HG03521 (cell line): ENCODE measurements around the gene GPR137C.
"Not testable (repeated sequence)": the region's sequence is repeated elsewhere in the genome, so short reads cannot be mapped to it uniquely, and the experiment has no call there.

ENCODE experiments used
- ATAC-seq: cut with Tn5 transposase; IDR thresholded peaks from one replicate; pipeline ENCODE4 v1.9.1; 2021; ENCODE audit warnings: mild to moderate bottlenecking, moderate library complexity; ENCODE audit not compliant: unreplicated experiment

GPR137C gene

DNA sequence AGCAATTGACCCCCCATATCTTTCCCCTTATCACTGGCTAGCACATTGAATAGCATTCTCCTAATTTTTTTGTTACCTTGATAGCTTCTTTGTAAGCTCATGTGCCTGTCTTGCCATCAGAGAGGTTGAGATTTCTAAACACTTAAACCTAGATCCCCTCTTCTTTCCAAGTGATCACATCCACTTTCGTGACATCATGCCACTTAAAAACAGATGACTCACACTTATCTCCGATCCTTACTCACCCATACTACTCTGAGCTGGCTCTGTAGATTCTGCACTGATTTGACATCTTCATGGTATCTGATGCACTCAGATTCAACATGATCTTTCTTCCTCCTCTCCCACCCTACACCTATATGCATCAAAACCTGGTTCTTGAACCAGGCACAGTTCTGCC is 10.5 kb downstream of the GPR137C start:
- no peak for ATAC-seq

DNA sequence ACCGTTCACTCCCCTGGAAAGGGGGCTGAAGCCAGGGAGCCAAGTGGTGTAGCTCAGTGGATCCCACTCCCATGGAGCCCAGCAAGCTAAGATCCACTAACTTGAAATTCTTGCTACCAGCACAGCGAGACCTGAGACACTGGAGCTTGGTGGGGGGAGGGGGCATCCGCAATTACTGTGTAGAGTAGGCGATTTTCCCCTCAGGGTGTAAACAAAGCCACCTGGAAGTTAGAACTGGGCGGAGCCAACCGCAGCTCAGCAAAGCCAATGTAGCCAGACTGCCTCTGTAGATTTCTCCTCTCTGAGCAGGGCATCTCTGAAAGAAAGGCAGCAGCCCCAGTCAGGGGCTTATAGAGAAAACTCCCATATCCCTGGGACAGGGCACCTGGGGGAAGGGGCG is 15.8 kb downstream of the GPR137C start:
- ATAC-seq = not testable (repeated sequence)

DNA sequence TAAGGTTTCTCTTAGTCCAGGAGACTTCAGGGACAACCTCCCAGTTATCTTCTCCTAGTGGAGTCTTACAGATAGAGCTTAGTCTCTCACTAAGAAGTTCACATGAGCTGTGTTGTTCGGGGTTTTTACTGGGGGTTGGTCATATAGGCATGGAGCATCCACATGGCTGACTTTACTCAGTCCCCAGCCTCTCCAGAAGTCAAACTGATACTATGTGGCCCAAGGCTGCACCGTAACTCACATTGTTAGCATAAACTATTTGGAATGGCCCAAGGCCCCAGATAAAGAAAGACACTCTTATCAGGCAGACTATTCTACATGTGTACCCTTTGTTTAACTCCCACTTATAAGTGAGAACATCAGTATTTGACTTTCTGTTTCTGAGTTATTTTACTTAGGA is 23.2 kb downstream of the GPR137C start:
- no peak for ATAC-seq

DNA sequence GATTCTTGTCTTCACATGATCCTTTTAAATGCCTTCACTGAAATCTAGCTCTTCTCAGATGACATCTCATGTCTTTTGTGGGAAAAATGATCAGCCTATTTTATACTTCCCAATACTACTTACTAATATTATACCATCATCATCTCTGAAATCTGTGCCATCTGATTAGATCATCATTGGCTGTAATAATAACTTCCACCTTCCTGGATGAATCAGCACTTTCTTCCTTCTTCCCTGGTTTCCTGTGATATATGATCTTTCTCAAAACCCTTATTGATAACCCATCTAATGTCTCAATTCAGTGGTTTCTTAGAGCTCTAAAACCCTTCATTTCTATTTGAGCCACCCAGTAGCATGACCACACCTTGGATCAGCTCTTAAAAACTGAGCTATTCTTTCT is 30.9 kb downstream of the GPR137C start:
- no peak for ATAC-seq

DNA sequence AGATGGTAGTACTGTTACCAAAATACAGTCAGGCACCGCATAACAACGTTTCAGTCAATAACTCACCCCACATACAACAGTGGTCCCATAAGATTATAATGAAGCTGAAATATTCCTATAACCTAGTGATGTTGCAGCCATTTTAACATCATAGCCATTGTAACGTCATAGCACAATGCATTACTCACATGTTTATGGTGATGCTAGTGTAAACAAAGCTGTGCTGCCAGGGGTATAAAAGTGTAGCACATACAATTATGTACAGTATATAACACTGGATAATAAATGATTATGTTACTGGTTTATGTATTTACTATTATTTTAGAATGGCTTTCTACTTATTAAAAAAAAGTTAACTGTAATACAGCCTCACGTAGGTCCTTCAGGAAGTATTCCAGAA is 37.0 kb downstream of the GPR137C start:
- ATAC-seq = no peak

DNA sequence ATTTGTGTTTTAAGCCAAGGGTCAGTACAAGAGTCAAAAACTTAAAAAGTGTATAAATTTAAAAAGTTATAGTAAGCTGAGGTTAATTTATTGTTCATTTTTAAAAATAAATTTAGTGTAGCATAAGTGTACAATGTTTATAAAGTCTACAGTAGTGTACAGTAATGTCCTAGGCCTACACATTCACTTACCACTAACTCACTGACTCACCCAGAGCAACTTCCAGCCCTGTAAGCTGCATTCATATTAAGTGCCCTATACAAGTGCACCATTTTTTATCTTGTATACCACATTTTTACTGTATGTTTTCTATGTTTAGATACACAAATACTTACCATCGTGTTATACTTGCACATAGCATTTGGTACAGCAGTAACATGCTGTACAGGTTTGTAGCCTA is 37.7 kb downstream of the GPR137C start:
- ATAC-seq = no peak

DNA sequence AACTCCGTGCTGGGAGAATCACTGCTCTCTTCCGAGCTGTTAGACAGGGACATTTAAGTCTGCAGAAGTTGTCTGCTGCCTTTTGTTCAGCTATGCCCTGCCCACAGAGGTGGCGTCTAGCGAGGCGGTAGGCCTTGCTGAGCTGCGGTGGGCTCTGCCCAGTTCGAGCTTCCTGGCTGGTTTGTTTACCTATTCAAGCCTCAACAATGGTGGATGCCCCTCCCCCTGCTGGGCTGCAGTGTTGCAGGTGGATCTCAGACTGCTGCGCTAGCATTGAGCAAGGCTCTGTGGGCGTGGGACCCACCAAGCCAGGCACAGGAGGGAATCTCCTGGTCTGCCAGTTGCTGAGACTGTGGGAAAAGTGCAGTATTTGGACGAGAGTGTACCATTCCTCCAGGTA is 43.7 kb downstream of the GPR137C start:
- ATAC-seq = no peak

DNA sequence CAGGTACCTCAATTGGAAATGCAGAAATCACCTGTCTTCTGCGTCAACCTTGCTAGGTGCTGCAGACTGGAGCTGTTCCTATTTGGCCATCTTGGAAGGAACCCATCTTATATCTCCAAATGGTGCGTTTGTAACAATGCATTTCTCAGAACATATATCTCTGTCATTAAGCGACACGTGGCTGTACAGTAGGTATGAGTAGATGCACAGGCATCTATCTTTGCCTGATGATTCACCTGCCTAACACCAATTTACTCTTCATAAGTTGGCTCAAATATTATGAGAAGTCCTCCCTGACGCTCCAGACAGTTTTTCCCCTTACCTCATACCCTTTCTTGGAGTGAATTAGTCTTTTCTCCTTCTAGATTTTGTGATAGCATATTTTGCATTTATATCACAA is 44.2 kb downstream of the GPR137C start:
- ATAC-seq = no peak

DNA sequence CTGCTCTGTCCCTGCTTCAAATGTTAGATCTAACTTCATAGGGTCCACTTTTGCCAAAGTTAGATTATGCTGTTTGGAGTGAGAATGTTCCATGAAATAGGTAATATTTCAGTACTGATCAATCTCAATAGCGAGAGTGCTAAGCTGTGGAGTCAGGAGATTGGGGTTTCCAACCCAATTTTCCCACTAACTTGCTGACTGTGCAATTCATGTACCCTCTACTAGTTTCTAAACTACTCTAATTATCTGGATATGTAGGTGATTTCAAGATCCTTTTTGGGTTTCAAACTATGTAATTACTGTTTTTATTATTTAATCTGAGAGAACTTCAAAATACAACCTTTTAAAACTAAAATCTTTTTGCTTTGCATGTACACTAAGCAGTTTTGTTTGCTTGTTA is 45.9 kb downstream of the GPR137C start:
- no peak for ATAC-seq

DNA sequence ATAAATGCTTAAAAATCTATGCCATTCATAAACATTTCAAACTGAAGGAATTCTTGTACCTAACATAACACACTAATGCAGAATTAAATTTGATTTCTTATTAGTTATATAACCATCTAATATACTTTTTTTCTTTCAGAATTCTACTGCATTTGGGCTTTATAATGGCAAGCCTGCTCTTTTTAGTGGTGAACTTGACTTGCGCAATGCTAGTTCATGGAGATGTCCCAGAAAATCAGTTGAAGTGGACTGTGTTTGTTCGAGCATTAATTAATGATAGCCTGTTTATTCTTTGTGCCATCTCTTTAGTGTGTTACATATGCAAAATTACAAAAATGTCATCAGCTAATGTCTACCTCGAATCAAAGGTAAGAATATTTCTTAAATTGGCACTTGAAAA is 47.3 kb downstream of the GPR137C start:
- no peak for ATAC-seq

DNA sequence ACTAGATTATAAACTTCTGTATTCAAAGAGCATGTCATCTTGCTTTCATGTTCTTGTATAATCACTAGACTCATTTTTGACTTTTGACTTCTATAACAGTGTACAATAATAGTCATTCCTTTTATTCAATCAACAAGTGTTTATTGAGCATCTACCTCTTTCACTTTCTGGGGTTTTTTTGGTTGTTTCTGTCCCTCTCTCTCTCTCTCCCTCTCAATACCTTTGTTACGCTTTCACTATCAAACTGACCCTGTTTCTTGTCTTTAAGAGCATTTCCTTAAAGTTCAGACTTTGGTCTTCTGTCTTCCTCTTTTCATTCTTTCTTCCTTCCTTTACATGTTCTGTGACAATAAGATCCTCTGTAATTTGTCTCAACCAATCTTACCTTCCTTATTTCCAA is 49.5 kb downstream of the GPR137C start:
- ATAC-seq = no peak

DNA sequence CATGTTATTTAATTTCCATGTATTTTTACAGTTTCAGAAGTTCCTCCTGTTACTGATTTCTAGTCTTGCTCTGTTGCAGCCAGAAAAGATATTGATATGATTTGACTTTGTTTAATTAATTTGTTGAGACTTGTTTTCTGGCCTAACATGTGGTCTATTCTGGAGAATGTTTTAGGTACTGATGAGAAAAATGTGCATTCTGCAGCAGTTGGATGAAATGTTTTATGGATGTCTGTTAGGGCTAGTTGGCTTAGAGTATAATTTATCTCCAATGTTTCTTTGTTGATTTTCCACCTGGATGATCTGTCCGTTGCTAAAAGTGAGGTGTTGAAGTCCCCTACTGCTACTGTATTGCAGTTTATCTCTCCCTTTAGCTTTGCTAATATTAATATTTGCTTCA is 54.4 kb downstream of the GPR137C start:
- no peak for ATAC-seq

DNA sequence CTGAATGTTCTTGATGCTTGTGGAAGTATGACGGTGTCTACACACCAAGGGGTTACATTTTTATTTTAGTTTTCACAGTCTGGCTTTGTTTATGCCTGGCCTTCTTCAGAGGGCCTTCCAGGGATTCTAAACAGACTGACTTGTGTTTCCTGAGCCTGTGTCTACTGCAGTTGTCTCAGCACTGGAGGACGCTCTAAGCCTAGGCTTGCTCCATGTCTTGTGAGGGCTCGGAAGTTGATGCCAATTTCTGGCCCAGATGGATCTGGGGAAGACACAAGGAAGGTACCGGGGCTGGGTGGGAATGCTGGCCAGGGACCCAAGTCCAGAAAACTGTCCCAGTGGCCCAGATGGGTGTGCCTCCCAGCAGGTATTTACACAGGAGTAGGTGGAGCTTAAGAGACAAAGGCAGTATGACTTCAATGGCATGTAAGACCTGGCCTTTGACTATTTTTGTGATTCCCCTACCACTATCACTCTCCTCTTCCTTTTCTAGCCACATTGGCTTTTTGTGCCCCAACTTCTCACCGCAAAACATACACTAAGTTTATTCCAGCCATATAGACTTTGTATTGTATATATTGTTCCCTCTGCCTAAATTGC is 56.9 kb downstream of the GPR137C start:
- ATAC-seq = no peak

DNA sequence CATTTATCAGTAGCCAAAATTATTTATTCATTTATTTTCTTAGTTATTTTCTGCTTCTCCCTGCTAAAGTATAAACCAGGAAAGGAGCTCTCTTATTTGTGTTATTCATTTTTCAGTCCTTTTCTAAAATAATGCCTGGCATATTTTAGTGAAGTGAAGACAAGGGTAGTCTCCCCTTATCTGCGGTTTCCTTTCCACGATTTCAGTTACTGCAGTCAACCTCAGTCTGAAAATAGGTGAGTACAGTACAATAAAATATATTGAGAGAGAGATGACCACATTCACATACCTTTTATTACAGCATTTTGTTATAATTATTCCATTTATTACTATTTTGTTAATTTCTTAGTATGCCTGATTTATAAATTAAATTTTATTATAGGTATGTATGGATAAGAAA is 57.6 kb downstream of the GPR137C start:
- no peak for ATAC-seq

DNA sequence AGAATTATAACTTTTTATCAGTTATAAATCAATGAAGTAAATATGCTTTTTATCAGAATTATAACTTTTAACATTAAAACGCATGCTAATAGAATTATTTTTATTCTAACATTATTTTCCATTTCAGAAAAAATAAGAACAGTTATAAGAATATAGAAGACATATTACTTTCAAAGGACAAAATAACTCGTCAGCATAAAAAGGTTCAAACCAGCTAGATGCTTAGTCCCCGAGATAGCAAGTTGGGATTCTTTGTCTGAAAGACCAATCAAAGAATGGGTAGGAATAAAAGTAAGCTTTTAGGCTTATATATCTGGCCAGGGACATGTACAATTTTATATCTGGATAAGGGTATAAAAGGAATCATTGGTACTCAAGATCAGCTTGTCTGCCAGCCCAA is 66.0 kb downstream of the GPR137C start:
- no peak for ATAC-seq

DNA sequence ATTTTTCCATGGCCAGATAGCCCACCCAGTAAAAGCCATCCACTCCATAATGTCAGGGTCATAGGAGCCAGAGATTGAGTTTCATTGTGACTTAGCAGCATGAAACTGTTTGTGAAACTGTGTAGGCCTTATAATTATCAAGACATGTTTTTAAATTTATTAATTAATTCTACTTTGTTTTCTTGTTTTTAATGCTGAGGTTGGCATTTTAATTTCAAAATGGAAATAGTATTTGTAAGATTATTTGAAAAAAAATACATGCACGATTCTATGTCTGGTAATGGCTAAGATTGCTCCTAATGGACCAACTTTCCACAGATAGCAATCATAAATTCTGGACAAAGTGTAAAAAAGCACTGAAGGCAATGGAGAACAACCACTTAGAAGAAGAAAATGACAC is 67.1 kb downstream of the GPR137C start:
- ATAC-seq = no peak

DNA sequence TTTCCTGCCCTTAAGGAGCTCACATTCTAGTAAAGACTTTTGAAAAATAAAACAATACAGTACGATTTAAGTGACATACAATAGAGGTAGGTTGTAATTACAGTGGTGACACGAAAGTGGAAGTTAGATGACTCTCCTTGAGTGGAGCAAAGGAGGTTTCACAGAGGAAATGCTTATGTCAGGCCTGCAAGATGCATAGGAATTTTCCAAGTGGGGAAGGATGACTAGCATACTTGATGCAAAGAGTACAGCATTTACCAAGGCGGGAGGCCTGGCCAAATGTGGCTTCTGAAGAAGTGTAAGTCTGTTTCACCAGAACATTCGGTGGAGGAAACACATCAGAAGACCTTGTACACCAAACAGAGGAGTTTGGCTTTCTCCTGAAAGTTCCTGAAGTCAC is 87.5 kb downstream of the GPR137C start:
- no peak for ATAC-seq

DNA sequence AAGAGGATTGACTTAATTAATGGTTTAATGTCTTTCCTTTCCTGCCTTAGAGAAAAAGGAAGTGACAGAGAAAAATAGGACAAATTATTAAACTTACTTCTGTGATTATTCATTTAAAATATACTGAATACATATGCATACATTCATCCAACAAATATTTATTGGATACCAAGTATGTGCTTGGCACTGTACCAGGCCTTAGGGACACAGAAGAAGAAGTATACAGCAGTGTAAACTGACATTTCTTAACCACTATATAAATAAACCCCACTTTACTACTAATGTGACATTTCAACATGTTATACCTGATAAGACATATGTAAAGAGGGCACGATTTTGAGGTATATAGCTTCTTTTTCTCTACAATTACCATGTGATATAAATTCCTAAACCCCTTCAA is 89.1 kb downstream of the GPR137C start:
- no peak for ATAC-seq

DNA sequence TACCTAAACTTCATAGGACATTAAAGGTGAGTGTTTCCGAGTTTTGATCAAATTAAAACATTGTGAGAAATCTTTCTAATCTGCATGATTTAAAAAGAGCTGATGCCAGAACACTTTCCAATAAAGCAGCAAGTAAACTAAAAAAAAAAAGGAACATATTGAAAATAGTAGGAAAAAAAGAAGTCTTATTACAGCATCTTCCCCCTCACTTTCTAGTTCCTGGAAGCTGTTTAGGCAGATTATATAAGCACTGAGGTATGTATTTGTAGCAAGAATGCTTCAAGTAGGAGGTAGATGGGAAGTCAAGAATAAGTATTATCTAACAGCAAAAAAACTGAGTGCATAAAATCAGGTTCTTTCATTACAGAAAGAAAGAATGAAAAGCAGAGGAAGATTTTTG is 96.9 kb downstream of the GPR137C start:
- no peak for ATAC-seq

DNA sequence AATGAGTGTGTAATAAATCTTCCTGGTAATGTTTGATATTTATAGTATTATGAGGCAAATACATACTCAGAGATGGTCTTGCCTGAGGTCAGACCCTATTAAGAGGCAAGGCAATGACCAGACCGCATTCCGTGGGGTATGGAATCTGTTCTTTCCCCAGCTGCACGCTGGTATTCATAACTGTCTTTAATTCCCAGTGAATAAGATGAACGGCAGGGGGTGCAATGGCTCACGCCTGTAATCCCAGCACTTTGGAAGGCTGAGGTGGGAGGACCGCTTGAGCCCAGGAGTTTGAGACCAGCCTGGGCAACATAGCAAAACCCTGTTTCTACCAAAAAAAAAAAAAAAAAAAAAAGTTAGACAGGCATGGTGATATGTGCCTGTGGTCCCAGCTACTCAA is 98.1 kb downstream of the GPR137C start:
- no peak for ATAC-seq

DNA sequence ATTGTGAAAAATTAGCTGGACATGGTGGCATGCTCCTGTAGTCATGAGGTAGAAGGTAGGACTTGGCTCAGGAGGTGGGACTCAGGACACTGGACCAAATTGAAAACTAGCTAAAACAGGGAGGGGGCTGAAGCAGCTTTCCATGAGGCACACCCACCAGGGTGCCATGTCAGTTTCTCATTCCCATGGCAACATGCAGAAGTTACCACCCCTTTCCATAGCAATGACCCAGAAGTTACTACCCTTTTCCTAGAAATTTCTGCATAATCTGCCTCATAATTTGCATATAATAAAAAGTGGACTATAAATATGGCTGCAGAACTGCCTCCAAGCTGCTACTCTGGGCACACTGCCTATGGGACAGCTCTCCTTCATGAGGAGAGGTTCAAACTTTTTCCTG is 104.3 kb downstream of the GPR137C start:
- ATAC-seq = no peak

DNA sequence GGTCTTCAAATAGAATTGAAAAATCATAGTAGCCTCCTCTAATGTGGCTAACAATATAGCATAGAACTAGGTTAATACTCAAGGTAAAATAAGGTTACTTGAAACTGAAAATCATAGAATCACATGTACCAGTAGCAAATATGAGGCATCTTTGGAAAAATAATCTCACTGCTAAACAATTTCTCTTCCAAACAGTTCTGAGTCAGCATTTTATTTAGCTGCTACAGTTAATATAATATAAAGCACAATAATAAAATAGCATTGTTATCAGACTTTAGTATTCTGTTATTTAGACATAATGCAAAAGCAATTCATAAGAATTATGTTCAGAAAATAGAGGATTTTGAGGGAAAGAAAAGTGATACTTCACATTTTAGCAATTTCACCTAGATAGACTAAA is 107.7 kb downstream of the GPR137C start:
- ATAC-seq = no peak

DNA sequence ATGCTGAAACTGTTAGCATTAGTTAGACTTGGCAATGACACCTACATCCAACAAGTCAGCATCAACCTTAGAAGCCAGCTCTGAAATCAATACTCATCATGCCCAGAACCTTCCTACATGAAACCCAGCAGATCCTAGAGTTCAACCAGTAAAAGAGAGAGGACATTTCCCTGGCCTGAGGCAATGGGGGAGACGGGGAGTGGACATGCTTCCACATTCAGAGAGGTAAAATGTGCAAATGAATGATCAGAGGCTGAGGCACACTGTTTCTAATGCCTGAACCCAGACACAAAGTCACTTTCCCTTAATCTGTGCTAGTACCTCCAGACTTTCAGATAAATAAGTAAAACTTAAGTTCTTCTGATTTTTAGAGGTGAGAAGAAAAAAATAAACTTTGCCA is 108.2 kb downstream of the GPR137C start:
- no peak for ATAC-seq

DNA sequence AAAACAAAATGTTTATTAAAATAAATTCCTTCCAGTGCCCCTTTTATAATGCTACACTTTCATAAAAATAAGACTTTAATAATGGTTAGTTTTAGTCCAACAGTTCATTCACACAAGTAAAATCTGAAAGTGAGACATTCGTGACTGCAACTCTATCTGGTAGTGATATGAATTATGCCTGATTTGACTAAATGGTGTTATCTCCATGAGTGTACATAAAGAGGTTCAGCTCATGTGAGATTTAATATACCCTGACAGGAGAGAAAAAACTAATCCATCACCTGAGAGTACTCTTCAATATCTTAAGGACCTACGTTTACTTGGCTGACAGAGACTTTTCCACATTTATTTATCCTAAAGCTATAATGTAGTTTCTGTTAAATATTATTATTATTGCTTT is 108.7 kb downstream of the GPR137C start:
- ATAC-seq = no peak
